DMS153 (cell line): ENCODE measurements around the gene CDK19.

Experiments used
- DNase-seq: peaks from one replicate; lab custom pipeline; 2025; lab: John Stamatoyannopoulos, UW

Gene CDK19

DNA sequence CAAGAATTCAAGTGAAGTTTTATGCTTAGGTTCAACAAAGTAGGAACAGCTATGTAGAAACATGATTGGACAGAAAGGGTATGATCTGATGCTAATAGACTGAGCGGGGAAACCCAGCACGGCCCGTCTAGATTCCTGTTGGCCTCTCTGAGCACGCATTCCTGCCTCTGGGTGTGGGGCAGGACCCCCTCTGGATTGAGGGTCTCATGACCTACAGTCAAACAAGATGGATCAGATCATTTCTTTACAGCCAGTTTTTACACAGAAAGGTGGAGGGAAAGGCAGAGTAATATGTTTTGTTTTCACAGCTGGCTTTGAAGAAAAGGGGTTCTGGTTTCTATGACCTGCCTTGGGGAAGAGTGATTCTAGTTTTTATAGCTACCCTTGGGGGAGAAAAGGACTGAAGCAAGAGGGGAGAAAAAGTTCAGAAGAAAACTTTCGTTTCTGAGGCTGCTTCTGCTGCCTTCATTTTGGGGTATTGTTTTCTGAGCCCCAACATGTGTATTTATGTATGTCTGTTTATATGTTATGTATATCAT lies 239.3 kb downstream of the CDK19 start:
- DNase-seq: no peak

DNA sequence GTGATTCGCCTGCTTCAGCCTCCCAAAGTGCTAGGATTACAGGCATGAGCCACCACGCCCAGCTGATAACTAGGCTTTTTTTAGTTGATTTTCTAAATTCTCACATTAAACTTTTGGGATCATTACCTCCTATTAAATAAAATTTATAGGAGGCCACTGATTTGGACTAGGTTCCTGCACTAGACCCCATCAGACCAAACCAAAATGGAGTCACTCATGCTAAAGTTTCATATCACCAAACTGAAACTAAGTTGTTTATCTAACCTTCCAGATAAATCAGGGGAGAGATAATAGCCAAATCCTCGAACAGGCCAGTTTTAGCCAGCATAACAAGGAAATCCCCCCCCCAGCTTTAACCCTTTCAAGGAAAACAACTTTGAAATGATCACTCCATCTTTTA lies 240.5 kb downstream of the CDK19 start:
- no peak for DNase-seq

DNA sequence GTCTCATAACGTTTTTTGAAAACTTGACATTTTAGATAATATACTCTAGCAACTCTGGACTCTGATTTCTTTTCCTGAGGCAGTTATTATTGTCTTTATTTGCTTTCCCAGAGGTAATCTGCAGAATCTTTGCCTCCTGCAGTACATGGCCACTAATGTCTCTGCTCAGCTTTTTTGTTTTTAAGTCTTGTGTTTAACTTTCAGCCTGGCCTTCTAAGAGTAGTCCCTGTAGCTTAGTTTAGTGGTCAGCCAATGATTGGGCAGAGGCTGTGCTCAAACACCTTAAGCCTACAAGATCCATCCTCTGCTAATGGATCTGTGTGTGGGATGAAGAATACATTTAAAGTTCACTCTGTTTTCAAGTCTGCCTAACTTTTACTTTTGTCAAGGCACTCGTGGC lies 241.7 kb downstream of the CDK19 start:
- DNase-seq: no peak

DNA sequence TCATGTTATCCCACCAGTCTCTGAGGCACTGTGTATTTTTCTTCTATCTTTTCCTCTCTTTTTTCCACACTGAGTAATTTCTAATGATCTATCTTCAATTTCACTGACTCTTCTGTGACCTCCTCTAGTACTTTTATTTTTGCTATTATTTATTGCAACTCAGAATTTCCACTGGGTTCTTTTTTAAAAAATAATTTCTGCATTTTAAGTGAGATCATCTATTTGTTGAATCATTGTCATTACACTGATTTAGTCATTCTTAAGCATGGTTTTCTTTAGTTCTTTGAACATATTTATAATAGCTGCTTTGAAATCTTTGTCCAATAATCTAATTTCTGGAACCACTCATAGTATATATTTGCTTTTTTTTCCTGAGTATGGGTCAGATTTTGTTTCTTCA lies 242.1 kb downstream of the CDK19 start:
- no peak for DNase-seq

DNA sequence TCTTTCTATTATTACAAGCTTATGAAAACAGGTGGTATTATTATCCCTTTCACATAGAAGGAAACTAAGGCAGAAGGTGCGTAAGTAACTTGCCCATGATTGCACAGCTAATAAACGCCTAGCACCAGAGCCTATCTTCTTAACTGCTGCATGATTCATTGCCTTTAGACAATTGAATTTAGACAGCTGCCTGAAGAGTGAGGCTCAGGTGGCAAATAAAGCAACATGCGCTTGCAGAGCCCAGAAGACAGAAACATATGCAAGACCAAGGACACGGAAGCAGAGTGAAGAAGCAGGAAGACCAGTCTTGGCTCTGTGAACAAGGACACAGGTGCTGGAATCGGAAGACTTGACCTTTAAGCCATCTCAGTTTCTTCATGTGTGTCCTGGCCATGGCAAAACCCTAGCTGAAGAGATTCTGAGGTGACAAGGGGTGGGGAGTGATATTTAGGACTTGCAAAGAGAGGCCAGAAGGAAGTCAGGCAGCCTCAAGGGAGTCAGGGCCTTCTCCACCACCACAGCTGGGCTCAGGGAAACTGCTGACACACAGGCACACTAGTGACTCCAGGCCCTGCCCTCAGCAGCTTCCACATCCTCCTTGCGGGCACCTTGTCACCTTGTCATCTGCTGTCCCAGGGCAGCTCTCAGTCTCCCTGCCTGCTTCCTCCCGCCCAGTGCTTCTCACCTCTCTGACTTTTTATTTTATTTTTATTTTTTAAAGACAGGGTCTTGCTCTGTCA lies 247.1 kb downstream of the CDK19 start:
- DNase-seq: peak; percentile 55

DNA sequence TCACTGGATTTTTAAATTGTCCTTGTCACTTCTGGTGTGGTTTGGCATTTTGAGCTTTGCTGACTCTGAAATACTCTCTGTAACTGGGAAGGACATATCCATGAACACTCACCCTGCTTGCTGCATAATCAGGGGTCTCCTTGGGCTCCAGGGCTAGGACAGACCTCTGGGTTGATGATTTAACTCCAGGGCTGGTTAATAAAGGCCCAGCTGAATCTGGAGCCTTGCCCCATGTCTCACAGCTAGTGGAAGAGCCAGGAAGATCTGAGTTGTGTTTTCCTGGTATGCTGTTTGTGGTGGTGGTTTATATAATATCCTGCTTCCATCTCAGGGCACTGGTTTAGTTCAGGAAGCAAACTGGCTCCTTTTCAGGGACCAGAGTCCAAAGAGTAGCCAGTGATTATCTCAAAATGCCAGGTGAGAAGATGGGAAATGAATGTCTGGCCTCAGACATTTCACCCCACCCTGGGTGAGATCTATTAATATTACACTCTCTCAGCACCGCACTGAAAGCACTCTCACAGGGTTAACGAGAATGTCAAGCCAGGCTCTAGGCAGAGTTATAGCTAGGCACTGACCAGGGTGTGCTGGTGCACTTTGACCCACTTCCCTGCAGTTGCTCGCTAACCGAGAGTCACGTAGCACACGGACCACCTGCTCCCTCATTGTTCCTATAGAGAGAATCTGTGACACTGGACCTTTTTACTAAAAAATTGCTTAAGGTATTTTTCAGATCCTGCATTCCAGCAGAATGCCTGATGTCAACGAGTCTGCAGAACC lies 248.7 kb downstream of the CDK19 start:
- no peak for DNase-seq

DNA sequence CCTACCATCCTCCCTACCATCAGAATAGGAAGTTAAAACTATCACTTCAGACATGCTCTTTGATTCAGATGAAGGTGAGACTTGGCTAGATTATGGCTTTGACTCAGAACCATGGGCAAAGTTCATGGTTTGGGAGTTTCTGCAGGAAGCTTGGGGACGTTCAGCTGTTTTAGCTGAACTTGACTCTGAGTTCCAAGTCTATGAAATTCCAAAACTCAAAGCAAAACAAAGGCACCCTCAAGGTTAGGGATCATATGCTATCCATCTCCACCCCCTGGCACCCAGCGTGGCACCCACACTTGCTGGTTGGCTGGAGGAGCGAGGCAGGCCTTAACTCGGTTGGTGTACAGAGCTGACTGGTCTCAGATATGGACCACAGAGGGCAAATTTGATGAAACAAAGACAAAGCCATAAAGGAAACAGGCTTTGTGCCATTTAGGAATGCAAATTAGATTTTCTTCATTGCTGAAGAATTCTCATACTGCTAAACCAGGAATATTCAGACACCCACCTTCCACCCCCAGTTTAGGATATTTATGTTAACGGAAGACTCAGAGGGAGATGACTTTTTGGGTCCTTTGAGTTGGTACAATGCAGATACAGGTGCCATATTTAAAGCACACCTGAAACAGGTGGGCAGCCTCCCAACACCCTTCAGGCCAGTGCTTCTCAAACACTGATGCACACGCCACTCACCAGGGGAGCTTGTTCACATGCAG lies 250.4 kb downstream of the CDK19 start:
- DNase-seq: no peak

DNA sequence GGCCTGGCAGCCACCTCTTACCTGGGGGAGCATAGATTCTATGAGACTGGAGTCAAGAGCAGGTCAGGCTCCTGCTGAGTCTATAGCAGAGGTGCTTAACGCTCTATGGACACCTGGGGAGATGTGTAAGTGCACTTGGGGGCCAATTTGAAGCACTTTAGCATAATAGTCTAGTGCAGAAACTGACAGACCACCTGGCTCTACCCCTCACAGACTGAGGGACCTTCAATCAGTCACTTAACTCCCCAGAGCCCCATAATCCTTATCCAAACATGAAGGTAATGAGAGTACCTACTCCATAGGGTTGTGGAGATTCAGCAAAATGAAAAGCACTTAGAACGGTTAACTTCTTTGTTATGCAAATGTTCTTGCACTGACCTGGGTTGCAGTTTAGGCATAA lies 251.6 kb downstream of the CDK19 start:
- DNase-seq: peak; percentile 80

DNA sequence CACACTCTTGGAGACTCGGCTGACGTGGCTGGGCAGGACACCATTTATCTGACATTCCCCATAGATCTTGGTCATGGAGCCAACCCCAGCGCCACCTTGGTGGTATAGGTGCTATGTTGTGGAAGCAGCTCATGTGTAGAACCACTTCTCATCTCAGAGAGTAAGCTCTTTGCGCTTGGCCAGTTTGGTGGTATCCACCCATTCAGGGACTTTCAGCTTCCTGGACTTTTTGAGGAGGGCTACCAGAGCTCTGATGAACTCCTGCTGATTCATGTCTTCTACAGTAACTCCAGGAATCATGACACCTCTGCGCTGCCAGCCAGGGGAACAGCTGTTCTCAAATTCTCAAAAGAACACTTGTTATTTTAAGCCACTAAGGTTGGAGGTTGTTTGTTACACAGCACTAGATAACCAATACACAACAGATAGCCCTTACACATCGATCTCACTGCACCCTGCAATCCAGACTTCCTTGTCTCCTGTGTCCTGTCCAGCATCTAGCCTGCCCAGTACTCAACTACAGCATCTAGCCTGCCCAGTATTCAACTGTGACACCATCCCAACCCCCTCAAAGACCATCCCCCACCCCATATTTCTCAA lies 252.9 kb downstream of the CDK19 start:
- DNase-seq: no peak

DNA sequence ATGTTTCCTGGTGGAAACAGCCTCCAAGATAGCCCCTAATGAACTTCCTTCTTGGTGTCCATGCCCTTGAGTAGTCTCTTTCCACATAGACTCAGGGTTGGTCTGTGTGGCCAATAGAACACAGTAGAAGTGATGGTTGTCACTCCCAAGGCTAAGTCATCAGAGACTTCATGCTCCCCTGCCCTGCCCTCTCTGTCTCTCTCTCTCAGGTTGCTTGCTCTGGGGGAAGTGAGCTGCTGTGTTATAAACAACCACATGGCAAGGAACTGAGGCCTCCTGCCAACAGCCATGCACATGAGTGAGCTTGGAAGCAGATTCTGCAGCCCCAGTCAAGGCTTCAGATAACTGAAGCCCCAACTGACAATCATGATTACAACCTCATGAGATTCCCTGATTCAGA lies 253.6 kb downstream of the CDK19 start:
- DNase-seq: no peak

DNA sequence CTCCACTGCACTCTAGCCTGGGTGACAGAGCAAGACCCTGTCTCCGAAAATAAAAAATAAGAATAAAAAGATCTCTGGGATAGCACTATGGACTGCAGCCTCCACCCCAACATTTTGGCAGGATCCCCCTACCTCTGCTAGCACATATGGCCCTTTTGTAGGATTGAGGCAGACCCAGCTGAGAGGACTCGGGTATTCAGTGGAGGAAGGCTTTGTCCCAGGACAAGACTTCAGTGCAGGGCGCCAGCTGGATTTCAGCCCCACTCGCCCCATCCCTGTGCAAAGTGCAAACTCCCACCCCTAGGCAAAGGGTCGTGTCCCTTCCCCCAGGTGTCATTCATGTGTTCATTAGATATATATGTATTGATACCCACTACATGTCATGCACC lies 254.3 kb downstream of the CDK19 start:
- DNase-seq: no peak

DNA sequence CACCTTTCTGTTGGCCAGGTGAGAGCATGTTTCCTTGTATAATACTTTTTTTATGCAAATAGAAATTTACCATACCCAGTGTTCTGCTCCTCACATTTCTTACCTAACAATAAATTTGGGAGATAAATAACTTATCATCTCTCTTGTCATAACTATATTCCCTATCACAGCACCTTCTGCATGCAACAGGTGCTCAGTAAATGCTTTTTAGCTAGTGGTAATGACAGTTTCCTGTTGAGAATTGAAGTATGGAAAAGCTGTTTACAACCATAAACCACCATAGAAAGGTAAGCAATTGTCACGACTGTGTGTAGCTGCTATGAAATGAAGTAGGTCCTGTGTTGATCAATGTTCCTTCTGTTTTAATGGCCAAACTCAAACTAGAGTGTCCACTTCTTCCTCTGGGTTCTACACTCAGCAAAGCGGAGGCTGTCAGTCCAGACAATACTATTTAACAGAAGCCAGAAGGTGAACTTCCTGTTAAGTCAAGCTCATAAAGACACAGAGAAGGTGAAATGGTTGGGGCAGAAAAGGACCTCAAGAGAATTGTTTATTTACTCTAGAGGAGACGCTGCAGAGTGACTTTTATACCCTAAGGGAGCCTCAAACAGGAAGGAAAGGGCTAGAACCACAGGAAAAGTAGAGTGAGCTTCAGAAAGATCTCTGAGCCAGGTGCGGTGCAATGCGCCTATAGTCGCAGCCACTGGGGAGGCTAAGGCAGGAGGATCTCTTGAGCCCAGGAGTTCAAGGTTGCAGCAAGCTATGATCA lies 254.8 kb downstream of the CDK19 start:
- peak; percentile 14 for DNase-seq
